HG02973 (cell line): Measurements from ENCODE around the gene SKP1.
A peak's percentile ranks its signal among the peaks of the same experiment; 100 is the strongest.
"Not testable (repeated sequence)": the region's sequence is repeated elsewhere in the genome, so short reads cannot be mapped to it uniquely, and the experiment has no call there.

Experiments used
- ATAC-seq: cut with Tn5 transposase; IDR thresholded peaks from one replicate; pipeline ENCODE4 v1.9.1; 2021; ENCODE audit warnings: moderate library complexity; ENCODE audit not compliant: unreplicated experiment

Gene SKP1

GRCh38 chr5:134176511-134177368 lies at the start of gene SKP1:
Gene SKP1 (minus strand): TSS chr5:134176950. CDS start chr5:134174022, 2,928 bp downstream.
- ATAC-seq = peak; percentile 62

- peak; percentile 85 for ATAC-seq
These were observed 49.2 kb upstream of the SKP1 start, which contains the start of gene PPP2CA for GRCh38 chr5:134225780-134226440. Gene PPP2CA (minus strand): TSS chr5:134226073. CDS start chr5:134225861, 212 bp downstream.

GRCh38 chr5:134224888-134225779 lies 48.4 kb upstream of the SKP1 start:
- peak; percentile 25 for ATAC-seq

- no peak for ATAC-seq
These were observed 46.9 kb upstream of the SKP1 start for GRCh38 chr5:134223406-134224248.

GRCh38 chr5:134221690-134222089 lies 44.9 kb upstream of the SKP1 start:
- not testable (repeated sequence) for ATAC-seq

GRCh38 chr5:134215757-134216156 lies 39.0 kb upstream of the SKP1 start:
- no peak for ATAC-seq

- not testable (repeated sequence) for ATAC-seq
These were observed 34.7 kb upstream of the SKP1 start for GRCh38 chr5:134211263-134212031.

- ATAC-seq = no peak
These were observed 32.9 kb upstream of the SKP1 start for GRCh38 chr5:134209477-134210245.

- no peak for ATAC-seq
These were observed 30.9 kb upstream of the SKP1 start for GRCh38 chr5:134207696-134208095.

- no peak for ATAC-seq
These were observed 29.9 kb upstream of the SKP1 start for GRCh38 chr5:134206627-134207160.

GRCh38 chr5:134204575-134204974 lies 27.8 kb upstream of the SKP1 start:
- ATAC-seq = no peak

GRCh38 chr5:134203630-134204029 lies 26.9 kb upstream of the SKP1 start:
- ATAC-seq = no peak

GRCh38 chr5:134195666-134196065 lies 18.9 kb upstream of the SKP1 start:
- ATAC-seq = no peak

GRCh38 chr5:134189031-134189430 lies 12.3 kb upstream of the SKP1 start:
- no peak for ATAC-seq

- no peak for ATAC-seq
These were observed 11.3 kb upstream of the SKP1 start for GRCh38 chr5:134188092-134188491.

- ATAC-seq = peak; percentile 82
These were observed 7.7 kb upstream of the SKP1 start for GRCh38 chr5:134184155-134185135.

GRCh38 chr5:134183481-134183880 lies 6.7 kb upstream of the SKP1 start:
- no peak for ATAC-seq
